Stimulated activated CD8-positive, alpha-beta memory T cell treated with anti-CD3 and anti-CD28 coated beads, Interleukin-15, amount 100 ng/mL, for 4 hours (primary cell): ENCODE measurements around the gene TMEM101.
"Not testable (repeated sequence)": the region's sequence is repeated elsewhere in the genome, so short reads cannot be mapped to it uniquely, and the experiment has no call there.

Experiments used
- DNase-seq, 2 donors: peaks; one replicate each; pipeline ENCODE4 v3.0.0-alpha.2; 2020; ENCODE audit warnings: low read depth in 2 of 2

Gene TMEM101

GRCh38 chr17:44000871-44001460, 13.8 kb downstream of the TMEM101 start:
- DNase-seq = no peak

DNA sequence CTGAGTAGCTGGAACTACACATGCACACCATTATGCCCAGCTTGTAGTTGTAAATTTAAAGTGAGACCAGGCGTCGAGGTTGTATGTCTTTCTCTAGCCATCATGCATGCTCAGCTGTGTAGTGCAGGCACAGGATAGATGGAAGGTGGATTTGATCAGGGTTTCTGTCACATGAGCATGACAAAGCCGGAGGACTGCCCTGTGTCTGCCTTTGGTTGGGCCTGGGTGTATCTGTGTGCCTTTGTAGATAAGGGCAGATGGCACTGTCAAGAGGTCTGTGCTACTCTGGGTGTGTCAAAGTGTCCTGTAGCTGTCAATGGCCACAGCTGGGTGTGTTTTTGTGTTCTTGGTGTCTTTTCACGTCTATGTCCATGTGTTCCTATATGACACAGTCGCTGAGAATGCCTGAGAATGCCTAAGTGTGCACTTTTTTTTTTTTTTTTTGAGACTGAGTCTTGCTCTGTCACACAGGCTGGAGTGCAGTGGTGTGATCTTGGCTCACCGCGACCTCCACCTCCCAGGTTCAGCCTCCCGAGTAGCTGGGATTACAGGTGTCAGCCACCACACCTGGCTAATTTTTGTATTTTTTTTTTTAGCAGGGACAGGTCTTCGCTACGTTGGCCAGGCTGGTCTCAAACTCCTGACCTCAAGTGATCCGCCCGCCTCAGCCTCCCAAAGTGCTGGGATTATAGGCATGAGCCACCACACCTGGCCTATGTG, 14.5 kb downstream of the TMEM101 start:
- DNase-seq = no peak

DNA sequence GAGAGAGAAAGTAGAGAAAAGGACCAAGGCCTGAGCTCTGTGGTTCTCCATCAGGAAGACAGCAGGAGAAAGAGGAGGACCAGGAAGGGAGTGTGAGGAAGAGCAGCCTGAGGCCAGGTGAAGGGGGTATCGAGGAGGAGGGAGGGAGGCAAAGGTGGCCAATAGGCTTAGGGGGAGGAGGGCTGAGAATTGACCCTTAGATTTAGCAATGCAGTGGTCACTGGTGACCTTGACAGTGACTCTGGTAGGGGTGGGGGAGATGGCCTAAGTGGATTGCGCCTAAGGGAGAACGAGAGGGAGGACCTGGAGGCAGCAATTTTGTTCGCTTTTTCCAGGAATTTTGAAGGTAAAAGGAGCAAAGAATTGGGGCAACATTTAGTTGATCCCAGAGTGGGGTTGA, 15.7 kb downstream of the TMEM101 start:
- DNase-seq = no peak

DNA sequence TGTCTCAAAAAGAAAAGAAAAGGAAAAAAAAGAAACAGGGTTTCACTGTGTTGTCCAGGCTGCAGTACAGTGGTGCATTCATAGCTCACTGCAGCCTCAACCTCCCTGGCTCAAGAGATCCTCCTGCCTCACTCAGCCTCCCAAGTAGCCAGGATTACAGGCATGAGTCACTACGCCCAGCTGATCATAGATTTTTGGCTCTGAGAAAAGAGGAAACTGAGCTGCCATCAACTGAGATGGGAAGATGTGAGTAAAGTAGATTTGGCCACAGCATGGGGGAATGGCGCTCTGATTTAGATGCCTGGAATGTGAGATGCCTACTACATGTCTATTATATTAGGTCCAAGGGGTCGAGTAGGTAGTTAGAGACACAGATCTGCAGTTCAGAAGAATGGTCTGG, 16.2 kb downstream of the TMEM101 start:
- no peak for DNase-seq

GRCh38 chr17:43997180-43997579, 17.6 kb downstream of the TMEM101 start:
- not testable (repeated sequence) for DNase-seq

- DNase-seq = no peak
These were observed 19.7 kb downstream of the TMEM101 start for GRCh38 chr17:43995150-43995471.

- peak in 1 of 2 donors; percentile 27 for DNase-seq
These were observed 20.3 kb downstream of the TMEM101 start for GRCh38 chr17:43994272-43995149.

- no peak for DNase-seq
These were observed 22.1 kb downstream of the TMEM101 start for GRCh38 chr17:43992641-43993040.

DNA sequence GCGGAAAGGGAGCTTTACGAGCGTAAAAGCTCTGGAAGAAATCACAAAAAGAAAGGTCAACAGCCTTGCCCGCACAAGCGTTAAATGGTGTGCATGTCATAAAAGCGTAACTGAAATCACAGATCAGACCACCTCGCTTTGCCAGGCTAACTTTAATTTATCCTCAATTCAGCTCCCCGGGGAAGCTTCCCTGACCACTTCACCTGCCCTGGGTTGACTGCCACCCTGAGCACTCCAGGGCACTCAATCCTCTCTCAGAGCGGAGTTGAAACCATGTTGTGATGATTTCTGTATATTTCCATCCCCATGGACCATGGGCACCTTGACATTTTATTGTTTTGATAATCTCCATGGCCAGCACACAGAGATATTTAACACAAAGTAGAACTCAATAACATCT, 26.5 kb downstream of the TMEM101 start:
- no peak for DNase-seq

DNA sequence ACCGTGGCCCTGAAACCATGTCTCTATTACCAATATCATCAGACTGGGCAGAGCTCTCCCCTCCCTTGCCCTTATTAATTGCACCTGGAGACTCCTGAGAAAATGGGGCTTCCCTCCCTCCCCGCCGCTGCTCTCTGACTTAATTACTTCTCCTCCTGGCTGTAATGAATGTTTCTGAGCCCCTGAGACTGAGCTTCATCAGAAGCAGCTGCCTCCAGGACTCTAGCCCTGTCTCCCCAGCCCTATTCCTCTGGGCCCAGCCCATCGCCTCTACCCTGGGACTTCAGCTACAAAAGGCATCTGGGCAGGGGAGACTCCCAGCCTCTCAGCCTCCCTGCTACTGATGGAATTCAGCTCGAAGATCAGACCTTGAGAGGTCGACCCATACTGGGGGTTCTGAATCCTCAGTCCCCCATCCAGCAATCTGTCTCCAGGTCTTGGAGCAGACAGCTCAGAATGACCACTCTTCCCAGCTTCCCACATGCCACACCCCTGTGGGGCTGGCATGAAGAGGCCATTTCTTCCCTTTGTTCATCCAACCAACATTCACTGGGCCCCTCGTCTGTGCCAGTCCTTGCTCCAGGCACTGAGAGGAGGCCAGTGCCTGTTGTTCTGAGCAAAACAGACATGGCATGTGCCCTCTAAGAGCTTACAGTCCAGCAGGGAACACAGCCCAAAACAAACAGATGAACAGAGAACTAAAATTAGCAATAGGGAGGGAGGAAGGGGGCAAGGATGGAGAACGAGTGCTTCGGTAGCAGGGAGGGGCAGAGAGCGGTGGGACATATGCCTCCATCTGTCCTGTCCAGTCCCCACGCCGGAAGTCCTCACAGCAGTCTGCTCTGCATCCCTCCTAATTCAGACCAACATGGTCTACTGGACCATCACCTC, 27.4 kb downstream of the TMEM101 start:
- DNase-seq = no peak

DNA sequence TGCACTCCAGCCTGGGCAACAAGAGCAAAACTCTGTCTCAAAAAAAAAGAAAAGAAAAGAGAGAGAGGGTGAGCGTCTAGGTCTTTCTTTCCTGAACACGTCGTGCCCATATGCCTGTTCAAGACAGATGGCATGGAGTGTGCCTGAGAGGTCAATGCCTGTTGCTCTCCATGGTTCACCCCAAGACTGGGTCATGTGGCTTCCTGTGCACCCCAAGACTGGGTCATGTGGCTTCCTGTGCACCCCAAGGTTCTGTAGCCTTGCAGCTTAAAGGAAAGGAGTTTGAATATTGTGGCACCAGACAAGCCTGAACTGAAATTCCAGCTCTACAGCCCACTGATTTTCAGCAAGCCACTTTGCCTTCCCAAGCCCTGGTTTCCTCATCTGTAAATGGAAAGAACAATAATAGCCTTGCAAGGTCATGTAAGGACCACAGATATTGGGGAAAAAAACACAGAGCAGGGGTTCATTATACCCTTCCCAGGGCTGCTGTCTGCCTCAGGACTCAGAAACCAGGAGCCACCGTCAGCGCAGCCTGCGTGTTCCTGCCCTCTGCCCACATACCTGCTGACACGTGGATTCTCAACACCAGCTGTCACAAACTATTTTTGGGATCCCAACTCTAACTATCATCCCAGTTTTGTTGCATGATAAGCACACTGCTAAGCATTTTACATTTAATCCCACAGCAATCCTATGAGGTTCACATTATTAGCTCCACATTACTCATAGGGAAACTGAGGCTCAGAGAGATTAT, 28.4 kb downstream of the TMEM101 start:
- no peak for DNase-seq

GRCh38 chr17:43984521-43984920, 30.2 kb downstream of the TMEM101 start:
- DNase-seq = no peak

- DNase-seq = no peak
These were observed 31.0 kb downstream of the TMEM101 start for GRCh38 chr17:43983515-43984411.

DNA sequence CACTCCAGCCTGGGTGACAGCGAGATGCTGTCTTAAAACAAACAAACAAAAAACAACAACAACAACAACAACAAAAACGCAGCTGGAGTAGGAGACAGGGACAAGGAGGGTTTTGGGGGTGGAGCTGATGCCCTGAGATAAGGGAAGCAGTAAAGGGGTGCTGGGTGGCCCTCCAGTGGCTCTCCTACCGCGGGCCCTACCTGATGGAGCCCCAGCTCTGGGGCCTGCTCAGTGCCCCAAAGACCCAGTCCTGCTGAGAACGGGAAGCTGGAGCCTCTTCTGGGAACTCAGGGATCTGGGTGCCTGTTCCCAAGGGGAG, 31.6 kb downstream of the TMEM101 start:
- no peak for DNase-seq

GRCh38 chr17:43982171-43982570, 32.6 kb downstream of the TMEM101 start:
- DNase-seq = no peak

DNA sequence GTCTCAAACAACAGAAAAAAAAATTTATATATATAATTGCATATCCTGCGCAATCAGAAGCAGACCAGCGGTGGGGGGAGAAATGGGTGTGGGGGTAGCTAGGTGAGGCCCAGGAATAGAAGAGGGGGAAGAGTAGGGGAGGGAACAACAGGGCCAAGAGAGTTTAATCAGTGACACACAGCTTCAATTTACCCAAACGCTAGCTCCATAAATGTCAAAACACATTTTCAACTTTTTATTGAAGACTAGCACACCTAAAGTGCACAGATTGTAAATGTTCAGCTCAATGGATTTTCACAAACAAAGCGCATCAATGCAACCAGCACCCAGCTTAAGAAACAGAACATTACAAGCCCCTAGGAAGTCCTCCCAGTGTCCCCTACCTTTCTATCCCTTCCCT, 35.1 kb downstream of the TMEM101 start:
- DNase-seq = no peak

DNA sequence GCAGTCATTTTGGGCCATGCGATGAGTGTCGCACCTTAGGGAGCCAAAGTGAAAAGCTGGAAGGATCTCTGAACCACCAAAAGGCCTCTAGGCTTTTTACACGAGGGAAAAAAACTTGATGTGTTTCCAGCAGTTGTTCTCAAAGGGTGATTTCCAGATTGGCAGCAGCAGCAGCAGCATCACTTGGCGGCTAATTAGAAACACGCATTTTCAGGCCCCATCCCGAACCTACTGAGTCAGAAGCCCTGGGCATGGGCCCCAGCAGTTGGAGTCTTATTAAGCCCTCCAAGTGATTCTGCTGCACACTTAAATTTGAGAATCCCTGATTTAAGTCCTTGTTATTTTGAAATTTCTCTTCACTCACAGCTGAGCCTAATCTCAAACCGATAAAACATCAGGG, 35.8 kb downstream of the TMEM101 start:
- no peak for DNase-seq

DNA sequence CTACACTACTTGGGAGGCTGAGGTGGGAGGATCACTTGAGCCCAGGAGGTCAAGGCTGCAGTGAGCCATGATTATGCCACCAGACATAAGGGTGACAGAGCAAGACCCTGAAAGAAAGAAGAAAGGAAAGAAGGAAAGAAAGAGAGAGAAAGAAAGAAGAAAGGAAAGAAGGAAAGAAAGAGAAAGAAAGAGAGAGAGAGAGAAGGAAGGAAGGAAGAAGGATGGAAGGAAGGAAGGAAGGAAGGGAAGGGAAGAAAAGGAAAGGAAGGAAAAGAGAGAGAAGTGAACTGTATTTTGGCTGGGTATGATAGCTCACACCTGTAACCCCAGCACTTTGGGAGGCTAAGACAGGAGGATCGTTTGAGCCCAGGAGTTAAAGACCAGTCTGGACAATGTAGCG, 36.7 kb downstream of the TMEM101 start:
- no peak for DNase-seq

GRCh38 chr17:43976963-43977837, 37.6 kb downstream of the TMEM101 start:
- no peak for DNase-seq
